NCI-H460 (cell line): ENCODE measurements around the gene OR52E5. TPM values are rescaled to one million over a fixed set of nuclear protein-coding genes. Genes with fewer than 3 reads are reported as not detected.

Experiments
- DNase-seq: peaks from one replicate; pipeline ENCODE4 v3.0.0-alpha.2; 2016; ENCODE audit warnings: low read depth; ENCODE audit errors: extremely low read depth
- polyA plus RNA-seq: library from polyadenylated mRNA; depleted of rRNA; stranded (reverse); fragments of >200 nt; gene quantifications from 2 replicates; pipeline ENCODE4 v1.2.3, GENCODE V29; 2014; cell fraction: nucleus; rRNA removed
- total RNA-seq: library from RNA; depleted of rRNA; stranded (reverse); fragments of >200 nt; shearing (Covaris generic); gene quantifications from 2 replicates; pipeline ENCODE4 v1.2.3, GENCODE V29; 2014; rRNA removed

Gene OR52E5
- not detected in 2 replicates for total RNA-seq
- polyA plus RNA-seq, result not detected in 2 replicates

DNA sequence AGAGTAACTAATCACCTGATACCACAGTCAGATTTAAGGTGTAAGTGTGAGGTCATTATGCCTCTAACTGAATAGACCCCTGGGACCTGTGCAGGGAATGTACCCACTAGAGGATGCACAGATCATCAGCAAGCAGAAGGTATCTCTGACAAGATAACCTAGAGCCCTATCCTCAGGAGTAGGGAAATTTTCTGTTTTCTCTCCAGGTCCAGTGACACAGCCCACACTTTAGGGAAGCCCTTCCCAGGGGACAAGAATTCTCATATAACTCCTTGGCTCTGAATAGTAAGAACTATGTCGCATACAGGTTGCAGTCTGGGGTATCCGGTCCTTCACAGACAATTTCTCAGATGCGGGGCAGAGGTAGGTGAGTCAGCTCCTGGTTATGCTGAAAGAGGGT lies at the start of gene OR52E5:
TSS of gene OR52E5 (plus strand) at position 301 of the 400 bp plus-strand sequence. CDS start 7,569 bp downstream, outside the sequence.
- no peak for DNase-seq

DNA sequence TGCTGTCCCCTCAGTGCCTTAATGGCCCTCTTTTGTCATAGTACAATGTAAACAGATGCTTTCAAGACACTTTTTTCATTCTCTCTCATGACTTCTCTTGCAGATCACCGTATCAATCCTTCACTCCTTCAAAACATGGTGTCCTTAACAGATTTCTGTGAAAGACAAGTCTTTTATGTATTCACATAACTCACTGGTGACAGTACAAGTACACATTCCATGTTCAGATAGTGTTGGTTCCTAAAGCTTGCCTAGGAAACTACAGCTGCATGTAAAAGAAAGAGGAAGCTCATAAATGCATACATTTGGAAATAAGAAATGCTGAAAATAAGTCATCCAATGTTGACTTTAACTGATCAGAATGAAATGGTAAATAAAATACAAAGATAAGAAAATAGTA lies 46.3 kb upstream of the OR52E5 start:
- DNase-seq, result no peak

GRCh38 chr11:5847711-5848110 lies 45.3 kb upstream of the OR52E5 start:
- DNase-seq, result no peak

DNA sequence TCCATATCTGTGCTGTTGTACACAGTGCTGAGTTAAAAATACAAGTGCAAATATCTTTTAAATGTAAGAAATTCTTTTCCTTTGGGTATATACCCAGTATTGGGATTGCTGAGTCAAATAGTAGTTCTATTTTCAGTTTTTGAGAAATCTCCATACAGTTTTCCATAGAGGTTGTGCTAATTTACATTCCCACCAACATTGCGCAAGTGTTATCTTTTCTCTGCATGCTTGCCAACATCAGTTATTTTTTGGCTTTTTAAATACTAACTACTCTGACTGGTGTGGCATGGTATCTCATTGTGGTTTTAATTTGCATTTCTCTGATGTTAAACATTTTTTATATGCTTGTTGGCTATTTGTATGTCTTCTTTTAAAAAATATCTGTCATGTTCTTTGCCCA lies 42.0 kb upstream of the OR52E5 start:
- no peak for DNase-seq

DNA sequence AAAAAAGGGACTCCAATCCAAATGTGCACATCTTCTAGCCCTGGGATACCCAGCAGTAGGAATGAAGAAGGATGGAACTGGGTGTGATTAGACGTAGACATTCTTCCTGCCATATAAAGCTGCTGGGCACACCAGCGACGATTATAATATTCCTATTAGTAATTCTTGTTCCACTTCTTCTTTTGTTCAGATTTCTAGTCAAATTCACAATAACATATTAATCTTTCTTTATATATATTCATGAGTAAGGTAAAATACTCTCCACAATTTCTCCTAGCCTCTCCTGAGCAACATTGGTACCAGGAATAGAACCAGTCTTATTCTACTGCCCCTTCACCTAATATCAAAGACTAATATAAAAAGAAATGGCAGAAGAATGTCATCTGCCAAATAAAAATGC lies 35.4 kb upstream of the OR52E5 start, which contains the start of gene OR52E8:
TSS of gene OR52E8 (minus strand) at position 101 of the 400 bp plus-strand sequence. CDS start at position 101, 0 bp downstream.
- no peak for DNase-seq

DNA sequence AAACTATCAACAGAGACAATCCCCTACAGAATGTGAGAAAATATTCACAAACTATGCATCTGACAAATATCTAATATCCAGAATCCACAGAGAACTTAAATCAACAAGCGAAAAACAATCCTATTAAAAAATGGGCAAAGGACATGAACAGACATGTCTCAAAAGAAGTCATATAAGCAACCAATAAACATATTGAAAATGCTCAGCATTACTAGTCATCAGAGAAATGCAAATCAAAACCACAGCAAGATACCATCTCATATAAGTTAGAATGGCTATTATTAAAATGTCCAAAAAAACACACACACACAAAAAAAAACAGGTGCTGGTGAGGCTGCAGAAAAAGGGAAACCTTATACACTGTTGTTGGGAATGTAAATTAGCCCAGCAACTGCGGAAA lies 27.2 kb upstream of the OR52E5 start:
- no peak for DNase-seq

GRCh38 chr11:5878564-5878963 lies 14.4 kb upstream of the OR52E5 start:
- no peak for DNase-seq

- no peak for DNase-seq
These were observed 12.7 kb upstream of the OR52E5 start, which contains the start of gene OR52E4 for GRCh38 chr11:5880329-5880728. Gene OR52E4 (plus strand): TSS chr11:5880629. CDS start chr11:5884293, 3,664 bp downstream.

- no peak for DNase-seq
These were observed 11.3 kb upstream of the OR52E5 start for GRCh38 chr11:5881756-5882155.

GRCh38 chr11:5887172-5887571 lies 5.8 kb upstream of the OR52E5 start:
- no peak for DNase-seq

DNA sequence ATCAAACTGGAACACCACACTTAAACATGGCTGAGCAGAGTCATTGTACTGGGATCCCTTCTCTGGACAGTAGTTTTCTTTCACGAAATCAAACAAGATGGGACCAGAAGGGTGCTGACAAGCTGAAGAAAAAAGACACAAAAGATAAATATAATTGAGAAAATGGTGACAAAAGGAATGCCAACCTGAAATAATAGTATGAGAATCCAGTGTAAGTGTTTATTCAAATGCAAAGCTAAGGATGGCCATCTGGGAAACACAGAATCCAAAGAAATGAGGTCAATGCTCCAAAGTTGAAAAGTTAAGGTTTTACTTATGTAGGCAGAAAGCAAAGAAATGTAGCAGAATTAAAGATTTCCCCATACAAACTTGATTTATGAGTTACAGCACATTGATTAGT lies 5.3 kb upstream of the OR52E5 start:
- no peak for DNase-seq

DNA sequence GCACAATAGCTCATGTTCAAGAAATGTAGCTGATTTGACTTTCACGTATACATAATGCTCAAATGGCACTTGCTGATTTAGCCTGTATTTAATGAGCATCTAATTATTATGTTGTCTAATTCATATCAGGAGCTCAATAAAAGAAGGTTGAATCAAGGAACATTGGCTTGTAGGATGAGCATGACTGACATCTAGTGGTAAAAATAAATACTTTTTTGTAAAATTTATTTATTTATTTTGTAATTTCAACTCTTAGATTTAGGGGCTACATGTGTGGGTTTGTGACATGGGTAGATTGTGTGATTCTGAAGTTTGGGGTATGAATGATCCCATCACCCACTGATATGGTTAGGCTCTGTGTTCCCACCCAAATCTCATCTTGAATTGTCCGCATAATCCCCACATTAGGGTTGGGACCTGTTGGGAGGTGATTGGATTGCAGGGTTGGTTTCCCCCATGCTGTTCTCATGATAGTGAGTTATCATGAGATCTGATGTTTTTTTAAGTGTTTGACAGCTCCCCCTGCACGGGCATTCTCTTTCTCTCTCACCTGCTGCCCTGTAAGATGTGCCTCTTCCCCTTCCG lies 1.7 kb upstream of the OR52E5 start:
- DNase-seq, result peak; percentile 0

- no peak for DNase-seq
These were observed 6.5 kb downstream of the OR52E5 start for GRCh38 chr11:5899534-5899933.

DNA sequence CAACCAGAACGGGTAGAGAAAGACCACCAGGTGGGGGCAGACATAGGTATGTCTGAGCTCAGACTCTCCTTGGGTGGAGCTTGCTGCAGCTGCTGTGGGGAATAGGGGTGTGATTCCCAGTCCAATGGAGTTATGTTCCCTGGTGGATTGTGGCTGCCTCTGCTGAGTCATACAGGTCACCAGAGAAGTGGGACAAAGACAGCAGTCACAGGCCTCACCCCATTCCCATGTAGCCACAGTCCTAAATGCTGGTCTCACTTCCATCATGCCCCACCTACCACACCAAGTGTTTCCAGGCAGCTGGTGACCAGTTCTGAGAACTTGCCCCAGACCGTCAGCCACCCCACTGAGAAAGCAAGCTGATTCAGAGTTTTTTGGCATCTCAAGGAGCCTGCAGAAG lies 17.5 kb downstream of the OR52E5 start:
- no peak for DNase-seq

DNA sequence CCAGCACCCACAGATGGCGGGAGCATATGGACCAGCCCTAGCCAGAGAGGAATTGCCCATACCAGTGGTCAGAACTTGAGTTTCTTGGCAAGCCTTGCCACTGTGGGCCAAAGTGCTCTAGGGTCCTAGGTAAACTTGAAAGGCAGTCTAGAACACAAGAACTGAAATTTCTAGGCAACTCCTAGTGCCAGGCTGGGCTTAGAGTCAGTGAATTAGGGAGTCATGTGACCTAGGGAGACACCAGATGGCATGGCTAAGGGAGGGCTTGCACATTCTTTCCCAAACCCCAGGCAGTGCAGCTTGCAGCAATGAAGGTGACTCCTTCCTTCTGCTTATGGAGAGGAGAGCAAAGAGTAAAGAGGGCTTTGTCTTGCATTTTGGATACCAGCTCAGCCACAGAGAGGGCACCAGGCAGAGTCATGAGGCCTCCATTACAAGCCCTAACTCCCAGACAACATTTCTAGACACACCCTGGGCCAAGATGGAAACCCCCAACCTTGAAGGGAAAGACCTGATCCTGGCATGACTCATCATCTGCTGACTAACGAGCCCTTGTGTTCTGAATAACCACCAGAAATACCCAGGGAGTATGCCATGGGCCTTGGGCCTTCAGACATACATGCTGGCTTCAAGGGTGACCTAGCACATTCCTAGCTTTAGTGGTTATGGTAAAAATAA lies 29.9 kb downstream of the OR52E5 start:
- DNase-seq, result no peak

GRCh38 chr11:5923427-5923776 lies 30.4 kb downstream of the OR52E5 start:
- no peak for DNase-seq

GRCh38 chr11:5923794-5924193 lies 30.8 kb downstream of the OR52E5 start:
- no peak for DNase-seq

DNA sequence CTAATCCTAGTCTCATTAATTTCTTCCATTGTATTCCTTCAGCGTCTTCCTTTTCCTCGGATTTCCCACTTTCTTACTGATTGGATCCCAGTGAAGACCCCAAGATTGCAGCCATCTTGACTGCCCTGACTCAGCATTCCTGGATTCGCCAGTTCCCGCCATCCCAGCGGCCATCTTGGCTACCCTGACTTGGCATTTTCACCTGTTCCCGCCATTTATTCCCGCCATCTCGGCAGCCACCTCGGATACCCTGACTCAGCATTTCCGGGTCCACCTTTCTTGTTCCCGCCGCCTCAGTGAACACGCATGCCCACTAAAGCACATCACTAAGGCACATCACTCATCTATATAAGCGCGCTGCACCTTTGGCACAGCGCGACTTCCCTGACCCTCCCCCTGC lies 35.3 kb downstream of the OR52E5 start:
- no peak for DNase-seq

DNA sequence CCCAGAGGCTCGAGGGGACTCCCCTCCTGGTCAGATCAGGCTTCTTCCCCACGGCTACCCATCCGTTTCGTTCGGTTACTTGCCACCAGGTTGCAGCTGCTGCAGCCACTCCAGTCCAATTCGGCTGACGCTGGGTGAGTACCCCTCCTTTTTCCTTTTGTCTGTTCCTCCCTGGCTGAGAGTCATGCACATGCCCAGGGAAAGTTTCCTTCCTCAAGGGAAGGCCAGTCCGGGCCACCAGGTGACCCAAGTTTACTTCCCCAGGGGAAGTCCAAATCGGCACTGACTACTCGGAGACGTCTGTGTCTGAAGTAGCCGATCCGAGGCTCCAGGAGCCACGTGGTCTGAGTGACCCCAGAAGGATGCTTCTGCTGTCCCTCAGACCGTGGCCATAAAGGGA lies 35.8 kb downstream of the OR52E5 start:
- DNase-seq, result no peak

- no peak for DNase-seq
These were observed 36.8 kb downstream of the OR52E5 start for GRCh38 chr11:5929571-5930368.

- DNase-seq, result no peak
These were observed 37.6 kb downstream of the OR52E5 start for GRCh38 chr11:5930614-5931013.

DNA sequence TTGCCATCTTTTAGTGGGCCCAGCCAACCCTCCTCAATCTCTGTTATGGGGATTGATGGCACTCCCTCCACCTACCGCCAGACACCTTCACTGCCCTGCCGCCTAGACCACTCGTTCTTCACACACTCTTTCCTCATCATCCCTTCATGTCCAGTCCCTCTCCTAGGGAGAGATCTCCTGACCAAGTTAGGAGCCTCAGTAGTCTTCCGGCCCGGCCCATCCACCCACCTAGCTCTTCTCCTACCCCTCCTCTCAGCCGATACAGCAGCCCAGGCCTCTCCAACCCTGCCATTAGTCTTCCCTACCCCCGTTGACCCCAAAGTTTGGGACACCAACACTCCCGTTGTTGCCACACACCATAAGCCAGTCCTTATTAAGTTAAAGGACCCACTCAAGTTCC lies 38.1 kb downstream of the OR52E5 start:
- DNase-seq, result no peak
